GM12874 (cell line): ENCODE data around the gene VSIG2.

Experiments used
- TF ChIP-seq, protein P1 (sequence below): IDR thresholded peaks from 2 replicates; pipeline ENCODE4 v1.5.1; 2011; ENCODE audit warnings: low read depth, mild to moderate bottlenecking, control low read depth, low read length, moderate library complexity; ENCODE audit not compliant: insufficient read depth

VSIG2 gene

GRCh38 chr11:124791626-124792341 is 39.7 kb upstream of the VSIG2 start:
- TF ChIP-seq, protein P1, sequence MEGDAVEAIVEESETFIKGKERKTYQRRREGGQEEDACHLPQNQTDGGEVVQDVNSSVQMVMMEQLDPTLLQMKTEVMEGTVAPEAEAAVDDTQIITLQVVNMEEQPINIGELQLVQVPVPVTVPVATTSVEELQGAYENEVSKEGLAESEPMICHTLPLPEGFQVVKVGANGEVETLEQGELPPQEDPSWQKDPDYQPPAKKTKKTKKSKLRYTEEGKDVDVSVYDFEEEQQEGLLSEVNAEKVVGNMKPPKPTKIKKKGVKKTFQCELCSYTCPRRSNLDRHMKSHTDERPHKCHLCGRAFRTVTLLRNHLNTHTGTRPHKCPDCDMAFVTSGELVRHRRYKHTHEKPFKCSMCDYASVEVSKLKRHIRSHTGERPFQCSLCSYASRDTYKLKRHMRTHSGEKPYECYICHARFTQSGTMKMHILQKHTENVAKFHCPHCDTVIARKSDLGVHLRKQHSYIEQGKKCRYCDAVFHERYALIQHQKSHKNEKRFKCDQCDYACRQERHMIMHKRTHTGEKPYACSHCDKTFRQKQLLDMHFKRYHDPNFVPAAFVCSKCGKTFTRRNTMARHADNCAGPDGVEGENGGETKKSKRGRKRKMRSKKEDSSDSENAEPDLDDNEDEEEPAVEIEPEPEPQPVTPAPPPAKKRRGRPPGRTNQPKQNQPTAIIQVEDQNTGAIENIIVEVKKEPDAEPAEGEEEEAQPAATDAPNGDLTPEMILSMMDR, result no peak

- TF ChIP-seq, protein P1, result no peak
These were observed 36.5 kb upstream of the VSIG2 start for GRCh38 chr11:124788521-124788920.

DNA sequence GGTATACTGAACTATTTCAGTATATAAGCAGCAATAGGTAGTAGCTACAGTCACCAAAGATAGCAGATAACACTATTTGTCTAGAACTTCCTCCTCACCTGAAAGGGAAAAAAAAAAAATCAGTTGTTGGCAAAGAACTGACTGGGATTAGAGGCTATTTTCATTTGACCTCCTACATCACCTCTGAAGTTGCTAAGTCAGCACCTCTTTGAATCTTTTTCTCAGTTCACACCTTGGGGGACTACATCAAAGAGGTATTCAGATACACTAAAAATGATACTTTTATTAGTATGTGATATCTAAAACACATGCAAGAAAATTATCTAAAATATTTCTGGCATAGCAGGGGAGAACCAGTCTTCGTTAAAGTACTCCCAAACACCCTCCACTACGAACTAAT is 32.0 kb upstream of the VSIG2 start:
- TF ChIP-seq, protein P1, result no peak

- TF ChIP-seq, protein P1, result no peak
These were observed 30.9 kb upstream of the VSIG2 start for GRCh38 chr11:124783002-124783401.

DNA sequence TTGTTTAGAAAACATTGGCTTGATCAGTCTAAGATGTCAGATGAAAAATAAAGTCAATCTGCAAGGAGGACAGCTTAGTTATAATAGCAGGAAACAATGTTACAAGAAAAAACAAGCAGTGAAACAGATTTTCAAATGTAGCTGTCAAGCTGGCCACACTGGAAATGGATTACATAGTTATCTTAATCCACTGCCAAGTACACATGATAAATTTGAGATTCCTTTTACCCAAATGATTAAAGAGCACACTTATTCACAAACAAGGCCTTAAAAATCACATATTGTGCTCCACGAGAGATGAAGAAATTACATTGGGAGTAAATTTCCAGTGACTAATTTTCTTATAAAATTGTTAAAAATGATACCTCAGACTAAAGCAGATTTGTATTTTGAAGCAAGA is 27.5 kb upstream of the VSIG2 start:
- TF ChIP-seq, protein P1, result no peak

DNA sequence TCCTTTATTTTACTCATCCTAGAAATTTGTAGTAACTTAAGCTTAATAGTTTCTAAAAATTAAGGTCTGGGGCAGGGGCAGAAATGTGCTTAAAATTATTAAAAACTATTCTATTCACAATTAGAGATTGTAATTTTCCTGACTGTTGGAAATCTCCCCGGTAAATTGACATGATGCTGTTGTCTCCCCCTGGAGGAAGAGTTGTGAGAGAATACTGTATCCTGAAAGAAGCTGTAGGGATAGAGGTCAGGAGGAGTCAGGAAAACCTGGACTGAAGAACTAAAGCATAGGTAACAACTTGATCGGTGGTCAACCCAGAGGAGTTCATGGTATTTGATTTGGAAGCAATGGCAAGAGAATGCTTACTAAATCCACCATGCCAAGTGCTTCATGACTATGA is 26.2 kb upstream of the VSIG2 start:
- TF ChIP-seq, protein P1, result no peak

GRCh38 chr11:124776865-124777645 is 25.0 kb upstream of the VSIG2 start:
- TF ChIP-seq, protein P1, result no peak
